ENCODE measurements around the gene U2AF2.

Gene U2AF2

GRCh38 chr19:55656988-55657747 is 2.3 kb downstream of the U2AF2 start:
- no peak for DNase-seq (ENCODE audit: low read depth in 2 of 2)

DNA sequence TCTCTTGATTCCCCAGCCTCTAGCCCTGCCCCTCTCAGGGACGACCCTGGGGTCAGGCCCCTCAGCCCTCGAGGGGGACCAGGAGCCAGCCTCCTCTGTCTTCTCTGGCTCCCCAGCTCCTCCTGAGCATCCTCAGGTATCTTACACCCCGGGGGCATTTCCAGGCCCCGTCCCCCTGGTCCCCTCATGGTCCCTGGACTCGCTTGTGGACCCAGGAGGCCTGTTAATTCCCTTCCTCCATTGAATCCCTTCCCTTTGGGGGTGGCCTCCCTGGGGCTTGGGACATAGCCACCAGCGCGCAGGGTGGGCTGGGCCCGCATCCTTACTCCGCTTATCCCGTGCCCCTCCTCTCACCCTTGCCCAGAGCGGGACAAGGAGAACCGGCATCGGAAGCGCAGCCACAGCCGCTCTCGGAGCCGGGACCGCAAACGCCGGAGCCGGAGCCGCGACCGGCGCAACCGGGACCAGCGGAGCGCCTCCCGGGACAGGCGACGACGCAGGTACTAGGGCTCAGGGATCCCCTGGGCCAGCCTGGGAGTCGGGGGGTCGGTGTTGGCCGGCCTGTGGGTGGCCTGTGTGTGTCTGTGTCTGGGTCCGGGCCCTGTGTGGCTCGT is 4.1 kb downstream of the U2AF2 start:
- DNase-seq (ENCODE audit: low read depth in 2 of 2) = no peak

DNA sequence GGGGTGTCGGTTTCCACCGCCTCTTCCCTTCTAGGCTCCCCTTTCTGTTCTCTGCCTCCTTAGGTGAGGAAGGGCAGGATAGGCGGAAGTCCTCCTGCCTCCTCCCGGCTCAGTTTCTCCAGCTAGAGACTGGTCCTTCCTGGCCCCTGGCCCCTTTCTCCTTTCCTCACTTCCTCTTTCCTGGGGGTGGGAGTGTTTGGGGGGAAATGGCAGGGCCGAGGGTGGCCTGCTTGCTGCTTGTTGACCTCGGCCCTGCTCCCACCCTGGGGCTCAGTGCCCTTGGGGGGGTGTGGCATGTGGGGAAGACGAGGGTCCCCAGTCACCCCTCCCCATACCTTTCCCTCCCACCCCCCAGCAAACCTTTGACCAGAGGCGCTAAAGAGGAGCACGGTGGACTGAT is 5.0 kb downstream of the U2AF2 start:
- no peak for DNase-seq (ENCODE audit: low read depth in 2 of 2)

- DNase-seq (ENCODE audit: low read depth in 2 of 2) = no peak
Observed at GRCh38 chr19:55660404-55660803, 5.6 kb downstream of the U2AF2 start.

DNA sequence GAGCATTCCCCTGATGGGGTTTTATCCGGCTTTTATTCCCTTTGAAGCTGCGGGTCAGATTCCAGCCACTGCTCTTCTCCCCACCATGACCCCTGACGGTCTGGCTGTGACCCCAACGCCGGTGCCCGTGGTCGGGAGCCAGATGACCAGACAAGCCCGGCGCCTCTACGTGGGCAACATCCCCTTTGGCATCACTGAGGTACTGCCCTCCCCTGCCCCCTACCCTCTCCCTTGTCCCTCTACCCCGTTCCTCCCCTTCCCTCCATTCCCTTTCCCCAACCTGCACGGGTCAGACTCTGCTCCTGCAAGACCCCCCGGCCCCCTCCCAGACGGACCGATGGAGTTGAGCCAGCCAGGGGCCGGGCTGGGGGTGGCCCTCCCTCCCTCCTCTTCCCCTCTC is 6.2 kb downstream of the U2AF2 start:
- no peak for DNase-seq (ENCODE audit: low read depth in 2 of 2)

GRCh38 chr19:55661826-55662225 is 7.0 kb downstream of the U2AF2 start:
- DNase-seq (ENCODE audit: low read depth in 2 of 2) = no peak

DNA sequence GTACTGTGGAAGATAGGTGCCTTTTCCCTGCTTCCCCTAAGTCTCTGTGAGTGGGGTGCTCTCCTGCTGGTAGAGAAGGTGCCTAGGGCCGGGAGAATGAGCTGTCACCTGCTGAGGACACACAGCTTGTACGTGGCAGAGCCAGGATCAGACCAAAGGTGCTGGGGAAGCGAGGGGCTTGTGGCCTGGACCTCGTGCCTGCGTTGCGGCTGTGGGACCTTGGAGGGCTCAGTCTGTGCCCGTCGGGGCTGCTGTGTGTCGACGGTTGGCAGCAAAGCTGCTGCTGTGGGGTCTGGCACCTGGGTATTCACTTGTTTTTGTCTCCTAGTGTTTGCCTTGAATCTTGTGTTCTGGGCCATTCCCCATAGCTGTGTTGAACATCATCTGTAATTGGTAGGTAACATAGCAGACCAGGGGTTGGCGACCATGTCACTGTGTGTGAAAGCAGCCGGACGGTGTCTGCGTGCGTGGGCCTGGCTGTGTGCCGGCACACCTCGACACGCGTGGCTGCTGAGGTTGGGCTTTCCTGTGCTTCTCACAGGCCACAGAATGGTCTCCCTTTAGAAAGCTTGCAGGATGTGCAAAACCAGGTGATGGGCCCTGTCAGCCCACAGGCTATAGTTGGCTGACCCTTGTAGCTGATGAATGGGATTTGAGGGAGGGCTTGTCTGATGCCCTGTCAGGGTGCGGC is 9.2 kb downstream of the U2AF2 start:
- no peak for DNase-seq (ENCODE audit: low read depth in 2 of 2)

DNA sequence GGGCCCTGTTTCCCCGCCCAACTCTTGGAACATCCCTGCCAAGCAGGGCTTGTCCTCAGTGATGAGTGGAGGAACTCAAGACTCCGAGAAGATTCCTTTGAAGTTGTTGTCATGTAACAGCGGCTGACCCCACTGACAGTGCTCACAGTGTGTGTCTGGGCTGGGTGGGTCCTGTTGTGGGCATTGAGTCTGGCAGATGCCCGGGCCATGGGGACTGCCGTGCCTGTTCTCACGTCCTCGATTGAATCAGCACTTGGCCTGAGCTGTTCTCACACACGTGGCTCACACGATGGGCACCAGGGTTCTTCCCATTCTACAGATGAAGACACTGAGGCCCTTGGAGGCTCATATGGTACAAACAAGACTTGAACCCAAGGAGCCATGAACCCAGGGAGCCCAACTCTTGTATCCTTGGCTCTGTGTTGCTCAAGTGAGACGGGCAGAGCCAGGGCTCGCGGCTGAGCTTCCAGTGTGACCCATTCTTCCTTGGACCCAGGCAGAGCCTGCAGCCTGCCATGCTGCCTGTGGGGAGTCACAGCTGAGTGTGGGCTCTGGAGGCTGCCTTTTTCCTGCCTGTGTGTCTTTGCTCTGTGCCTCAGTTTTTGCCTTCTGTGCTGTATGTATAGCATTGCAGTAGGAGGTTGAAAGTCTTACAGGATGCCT is 11.6 kb downstream of the U2AF2 start:
- no peak for DNase-seq (ENCODE audit: low read depth in 2 of 2)

DNA sequence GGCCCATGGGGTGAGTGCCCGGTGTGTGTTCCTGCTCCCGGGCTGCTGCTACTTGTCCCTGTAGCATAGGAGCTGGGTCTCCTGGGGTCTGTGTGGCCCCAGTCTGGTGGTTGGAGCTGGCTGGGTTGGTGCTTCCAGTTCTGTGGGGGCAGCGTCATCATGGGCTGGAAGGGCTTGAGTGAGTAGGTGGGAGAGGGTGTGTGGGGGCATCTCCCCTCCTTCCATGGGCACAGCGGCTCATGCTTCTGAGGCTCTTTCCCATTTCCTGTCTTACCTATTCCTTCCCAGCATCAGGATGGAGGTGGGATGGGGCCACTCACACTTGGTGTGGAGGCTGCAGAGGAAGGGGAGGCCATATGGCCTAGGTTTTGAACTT is 12.2 kb downstream of the U2AF2 start:
- DNase-seq (ENCODE audit: low read depth in 2 of 2) = no peak

- DNase-seq (ENCODE audit: low read depth in 2 of 2) = no peak
Observed at GRCh38 chr19:55667511-55667910, 12.7 kb downstream of the U2AF2 start.

DNA sequence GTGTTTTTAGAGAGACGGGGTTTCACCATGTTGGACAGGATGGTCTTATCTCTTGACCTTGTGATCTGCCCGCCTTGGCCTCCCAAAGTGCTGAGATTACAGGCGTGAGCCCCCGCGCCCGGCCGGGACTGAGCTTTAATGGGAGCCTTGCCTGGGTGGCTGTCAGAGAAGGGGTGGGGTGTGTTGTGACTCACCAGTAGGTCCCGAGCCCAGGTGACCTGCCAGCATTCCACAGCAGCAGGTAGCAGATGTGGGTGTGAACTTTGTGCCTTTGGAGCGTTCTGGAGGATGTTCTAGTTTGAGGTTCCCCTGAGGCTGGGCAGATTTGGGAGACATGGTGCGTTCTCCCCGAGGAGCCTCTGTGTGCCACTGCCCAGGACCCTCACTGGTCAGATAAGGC is 13.1 kb downstream of the U2AF2 start:
- DNase-seq (ENCODE audit: low read depth in 2 of 2) = no peak

DNA sequence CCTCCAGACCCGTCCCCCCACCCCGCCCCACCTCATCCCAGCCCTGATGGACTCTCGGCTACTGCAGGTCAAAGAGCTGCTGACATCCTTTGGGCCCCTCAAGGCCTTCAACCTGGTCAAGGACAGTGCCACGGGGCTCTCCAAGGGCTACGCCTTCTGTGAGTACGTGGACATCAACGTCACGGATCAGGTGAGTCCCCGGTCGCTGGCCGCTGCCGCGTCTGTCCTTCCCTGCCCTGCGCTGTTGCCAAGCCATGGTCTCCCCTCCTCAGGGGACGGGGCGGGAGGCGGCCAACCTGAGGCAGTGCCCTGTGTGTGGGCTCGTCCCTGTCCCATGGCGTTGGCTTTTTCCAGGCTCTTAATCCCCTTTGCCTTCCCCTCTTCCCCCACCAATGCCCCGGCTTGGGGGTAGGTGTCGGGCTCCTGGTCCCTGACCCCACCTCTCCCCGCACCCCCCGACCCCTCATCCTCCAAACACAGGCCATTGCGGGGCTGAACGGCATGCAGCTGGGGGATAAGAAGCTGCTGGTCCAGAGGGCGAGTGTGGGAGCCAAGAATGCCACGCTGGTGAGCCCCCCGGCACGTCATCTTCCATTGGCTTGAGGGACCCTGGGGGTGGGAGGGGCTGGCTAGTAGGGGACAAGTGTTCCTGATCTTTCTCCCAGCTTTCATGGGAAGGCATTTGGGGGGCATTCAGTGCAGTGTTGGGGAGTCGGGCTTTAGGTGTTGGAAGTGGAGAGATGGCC is 13.9 kb downstream of the U2AF2 start:
- no peak for DNase-seq (ENCODE audit: low read depth in 2 of 2)

GRCh38 chr19:55669418-55670279 is 14.8 kb downstream of the U2AF2 start:
- DNase-seq (ENCODE audit: low read depth in 2 of 2) = no peak

- no peak for DNase-seq (ENCODE audit: low read depth in 2 of 2)
Observed at GRCh38 chr19:55670280-55671053, 15.6 kb downstream of the U2AF2 start.

- DNase-seq (ENCODE audit: low read depth in 2 of 2) = no peak
Observed at GRCh38 chr19:55671054-55671378, 16.2 kb downstream of the U2AF2 start.

GRCh38 chr19:55672418-55672817 is 17.6 kb downstream of the U2AF2 start:
- DNase-seq (ENCODE audit: low read depth in 2 of 2) = no peak

GRCh38 chr19:55673465-55673864 is 18.6 kb downstream of the U2AF2 start:
- DNase-seq (ENCODE audit: low read depth in 2 of 2) = no peak

GRCh38 chr19:55673889-55674288 is 19.1 kb downstream of the U2AF2 start:
- no peak for DNase-seq (ENCODE audit: low read depth in 2 of 2)

GRCh38 chr19:55674459-55674840 is 19.6 kb downstream of the U2AF2 start:
- DNase-seq (ENCODE audit: low read depth in 2 of 2) = no peak

Measured in stimulated activated CD8-positive, alpha-beta memory T cell treated with anti-CD3 and anti-CD28 coated beads, Interleukin-7, amount 100 ng/mL, for 4 hours (primary cell).